Upper lobe of left lung (tissue), 4 donors: ENCODE results near the gene RGPD4.
"Not testable (repeated sequence)": the region's sequence is repeated elsewhere in the genome, so short reads cannot be mapped to it uniquely, and the experiment has no call there.

Source experiments
- CTCF ChIP-seq, 6 experiments: fragments of 450-650 bp in 4 of 6; fragments of 200-600 bp in 2 of 6; sonication (generic) in 2 of 6; IDR thresholded peaks; one replicate each; pipeline ENCODE4 v1.5.1; 2016 to 2019; ENCODE audit warnings: antibody characterized with exemption in 6 of 6
- POLR2A ChIP-seq, 4 donors: fragments of 450-650 bp; IDR thresholded peaks; one replicate each; pipeline ENCODE4 v1.5.1; 2016 to 2017; ENCODE audit warnings: antibody characterized with exemption in 4 of 4, mild to moderate bottlenecking in 2 of 4

DNA sequence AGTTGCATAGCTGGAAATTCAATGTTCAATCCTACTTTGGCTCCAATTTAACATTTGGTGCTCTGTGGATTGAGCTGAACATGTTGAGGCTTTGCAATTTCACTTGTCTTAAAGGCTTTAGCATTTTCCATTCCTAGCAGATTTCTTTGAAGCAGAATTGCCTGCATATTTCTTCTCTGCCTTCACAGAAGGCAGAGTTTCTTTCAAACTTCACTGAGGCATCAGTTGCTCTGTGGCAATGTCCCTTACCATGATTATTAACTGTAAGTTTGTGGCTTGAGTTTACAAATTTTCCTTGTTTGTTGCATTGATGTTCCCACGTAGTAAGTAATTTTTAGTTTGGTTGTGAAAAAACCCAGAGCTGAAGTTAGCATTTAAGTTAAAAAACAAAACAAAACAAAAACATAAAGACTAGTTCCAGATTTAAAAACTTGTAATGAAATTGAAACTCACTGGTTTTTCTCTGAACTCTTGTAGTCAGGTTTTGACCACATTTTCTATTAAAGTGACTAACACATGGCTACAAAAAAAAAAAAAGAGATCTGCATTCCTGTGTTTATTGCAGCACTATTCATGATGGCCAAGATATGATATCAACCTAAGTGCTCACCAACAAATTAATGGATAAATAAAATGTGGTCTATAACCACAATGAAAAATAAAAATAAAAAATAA is 90.1 kb downstream of the RGPD4 start:
- not testable (repeated sequence) for TF ChIP-seq POLR2A, CTCF (IDR thresholded peaks at IDR 0.05)
